ENCODE results near the gene FRYL. TPM values are rescaled to one million over a fixed set of nuclear protein-coding genes. Genes with fewer than 3 reads are reported as not detected.

The FRYL gene
- total and polyA plus RNA-seq, 2 experiments from 2014 or later: 15.7 to 82.3 TPM

DNA sequence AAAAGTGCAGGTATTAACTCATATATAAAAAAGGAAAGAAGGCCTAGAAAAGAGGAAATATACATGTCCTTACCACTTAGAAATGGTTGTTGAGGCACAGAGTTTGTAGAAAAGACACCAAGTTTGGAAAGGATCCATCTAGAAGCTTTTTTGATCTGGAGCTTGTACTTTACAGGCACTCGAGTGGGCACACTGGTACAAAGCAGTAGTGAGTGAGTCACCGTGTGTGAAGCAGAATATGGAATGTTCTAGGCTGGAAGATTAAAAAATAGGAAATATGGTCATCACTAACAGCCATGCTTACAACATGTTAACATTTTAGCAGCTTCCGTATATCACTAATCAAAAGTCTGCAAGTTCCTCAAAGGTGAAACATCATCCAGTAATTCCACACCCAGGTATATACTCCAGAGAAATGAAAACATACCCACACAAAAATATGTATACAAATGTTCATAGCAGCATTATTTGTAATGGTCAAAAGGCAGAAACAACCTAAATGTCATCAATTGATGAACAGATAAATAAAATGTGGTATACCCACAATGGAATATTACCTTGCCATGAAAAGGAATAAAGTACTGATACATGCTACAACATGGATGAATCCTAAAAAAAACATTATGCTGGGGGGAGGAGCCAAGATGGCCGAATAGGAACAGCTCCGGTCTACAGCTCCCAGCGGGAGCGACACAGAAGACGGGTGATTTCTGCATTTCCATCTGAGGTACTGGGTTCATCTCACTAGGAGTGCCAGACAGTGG lies 69.5 kb downstream of the FRYL start:
- H3K27ac ChIP-seq: no peak overlapping the region
- H3K4me1 ChIP-seq (ENCODE audit: insufficient read depth): no peaks in the 10 kb centered on the region
- no peak overlapping the region for H2AFZ ChIP-seq
- H3K9me3 ChIP-seq (ENCODE audit: low read depth): no peaks in the 10 kb centered on the region
- no peak overlapping the region for H3K4me2 ChIP-seq
- H3K79me2 ChIP-seq: peaks cover 24% of the 10 kb centered on the region
- 94% methylated on average over 8 of the region's 8 CpGs for WGBS (ENCODE audit: low lambda C conversion rate, missing lambda C conversion rate)
- H3K27me3 ChIP-seq: no peaks in the 10 kb centered on the region
- no peak for DNase-seq (ENCODE audit: low spot score)
- no peaks in the 10 kb centered on the region for H3K36me3 ChIP-seq (replicated peaks; ENCODE audit: insufficient read depth, low read depth)
- no peaks in the 10 kb centered on the region for H3K9me2 ChIP-seq (replicated peaks; ENCODE audit: insufficient read depth)
- H3K4me3 ChIP-seq: no peak overlapping the region
- no peak for TF ChIP-seq EZH2 (IDR thresholded peaks at IDR 0.05; ENCODE audit: borderline replicate concordance)
- TF ChIP-seq CTCF (IDR thresholded peaks at IDR 0.05; ENCODE audit: poor library complexity): no peak
- no peak for TF ChIP-seq EZH2phosphoT487 (IDR thresholded peaks at IDR 0.05; ENCODE audit: low read depth, severe bottlenecking, unreplicated experiment)
- H4K20me1 ChIP-seq (ENCODE audit: insufficient read depth, poor library complexity, severe bottlenecking): no peaks in the 10 kb centered on the region

- no peak overlapping the region for H2AFZ ChIP-seq
- H3K27ac ChIP-seq: no peak overlapping the region
- H3K36me3 ChIP-seq (replicated peaks; ENCODE audit: insufficient read depth, low read depth): no peaks in the 10 kb centered on the region
- H4K20me1 ChIP-seq (ENCODE audit: insufficient read depth, poor library complexity, severe bottlenecking): no peaks in the 10 kb centered on the region
- H3K4me3 ChIP-seq: no peak overlapping the region
- TF ChIP-seq EZH2phosphoT487 (IDR thresholded peaks at IDR 0.05; ENCODE audit: low read depth, severe bottlenecking, unreplicated experiment) (no peak), EZH2 (IDR thresholded peaks at IDR 0.05; ENCODE audit: borderline replicate concordance) (no peak), CTCF (IDR thresholded peaks at IDR 0.05; ENCODE audit: poor library complexity) (no peak)
- H3K9me3 ChIP-seq (ENCODE audit: low read depth): no peaks in the 10 kb centered on the region
- DNase-seq (ENCODE audit: low spot score): no peak
- peaks cover 25% of the 10 kb centered on the region for H3K79me2 ChIP-seq
- no peaks in the 10 kb centered on the region for H3K9me2 ChIP-seq (replicated peaks; ENCODE audit: insufficient read depth)
- no peak overlapping the region for H3K4me2 ChIP-seq
- no peaks in the 10 kb centered on the region for H3K4me1 ChIP-seq (ENCODE audit: insufficient read depth)
- no peaks in the 10 kb centered on the region for H3K27me3 ChIP-seq
- WGBS (ENCODE audit: low lambda C conversion rate, missing lambda C conversion rate): 92% methylated on average over 1 of the region's 1 CpG
These were observed 70.2 kb downstream of the FRYL start for GRCh38 chr4:48709901-48710300.

GRCh38 chr4:48708610-48709009 lies 71.5 kb downstream of the FRYL start:
- no peaks in the 10 kb centered on the region for H3K9me3 ChIP-seq (ENCODE audit: low read depth)
- H3K9me2 ChIP-seq (replicated peaks; ENCODE audit: insufficient read depth): no peaks in the 10 kb centered on the region
- no peak overlapping the region for H2AFZ ChIP-seq
- no peaks in the 10 kb centered on the region for H3K36me3 ChIP-seq (replicated peaks; ENCODE audit: insufficient read depth, low read depth)
- no peak overlapping the region for H3K4me3 ChIP-seq
- H3K79me2 ChIP-seq: peaks cover 31% of the 10 kb centered on the region
- no peaks in the 10 kb centered on the region for H3K4me1 ChIP-seq (ENCODE audit: insufficient read depth)
- H3K4me2 ChIP-seq: no peak overlapping the region
- no peaks in the 10 kb centered on the region for H4K20me1 ChIP-seq (ENCODE audit: insufficient read depth, poor library complexity, severe bottlenecking)
- no peak for TF ChIP-seq EZH2 (IDR thresholded peaks at IDR 0.05; ENCODE audit: borderline replicate concordance)
- no peak for TF ChIP-seq CTCF (IDR thresholded peaks at IDR 0.05; ENCODE audit: poor library complexity)
- no peak for TF ChIP-seq EZH2phosphoT487 (IDR thresholded peaks at IDR 0.05; ENCODE audit: low read depth, severe bottlenecking, unreplicated experiment)
- DNase-seq (ENCODE audit: low spot score): no peak
- WGBS (ENCODE audit: low lambda C conversion rate, missing lambda C conversion rate): 98% methylated on average over 2 of the region's 7 CpGs
- no peak overlapping the region for H3K27ac ChIP-seq
- no peaks in the 10 kb centered on the region for H3K27me3 ChIP-seq

Data from hepatocyte (in vitro differentiated cells).